BJ (cell line): Measurements from ENCODE around the gene ARMC8. TPM values are rescaled to one million over a fixed set of nuclear protein-coding genes. Genes with fewer than 3 reads are reported as not detected.

ENCODE experiments used
- CTCF ChIA-PET: fragments of 350-600 bp; formaldehyde crosslinking; extraction: SDS; loops from one replicate; lab custom pipeline; 2021; ENCODE audit warnings: antibody characterized with exemption, inconsistent platforms; lab: Yijun Ruan, JAX
- POLR2A ChIA-PET: fragments of 300-600 bp; sonication (Branson Sonifier 250); formaldehyde crosslinking; extraction: SDS; loops from one replicate; lab custom pipeline; 2021; ENCODE audit warnings: antibody characterized with exemption; lab: Charles Lee
- DNase-seq: peaks from one replicate; pipeline ENCODE4 v3.0.0-alpha.2; 2011; ENCODE audit warnings: low read depth
- H3K27me3 ChIP-seq: 2 replicates; pipeline ENCODE4 v1.6.0; 2011; ENCODE audit warnings: low read length; ENCODE audit not compliant: control insufficient read depth, insufficient read depth
- H3K36me3 ChIP-seq: 2 replicates; pipeline ENCODE4 v1.5.1; 2011; ENCODE audit warnings: low read length; ENCODE audit not compliant: control insufficient read depth, insufficient read depth
- H3K4me3 ChIP-seq: 2 replicates; pipeline ENCODE4 v1.5.1; 2011; ENCODE audit warnings: low read depth, mild to moderate bottlenecking, control low read depth, low read length
- polyA plus RNA-seq: library from polyadenylated mRNA; depleted of rRNA; stranded (reverse); fragments of >200 nt; gene quantifications from 2 replicates; pipeline ENCODE4 v1.2.3, GENCODE V29; 2011
- TF ChIP-seq, protein P1 (sequence below): IDR thresholded peaks from 2 replicates; pipeline ENCODE4 v1.5.1; 2011; ENCODE audit warnings: low read depth, mild to moderate bottlenecking, control low read depth, inconsistent platforms, low read length, moderate library complexity; ENCODE audit not compliant: insufficient read depth

The ARMC8 gene
- polyA plus RNA-seq, 1 experiment = 52.7 TPM

DNA sequence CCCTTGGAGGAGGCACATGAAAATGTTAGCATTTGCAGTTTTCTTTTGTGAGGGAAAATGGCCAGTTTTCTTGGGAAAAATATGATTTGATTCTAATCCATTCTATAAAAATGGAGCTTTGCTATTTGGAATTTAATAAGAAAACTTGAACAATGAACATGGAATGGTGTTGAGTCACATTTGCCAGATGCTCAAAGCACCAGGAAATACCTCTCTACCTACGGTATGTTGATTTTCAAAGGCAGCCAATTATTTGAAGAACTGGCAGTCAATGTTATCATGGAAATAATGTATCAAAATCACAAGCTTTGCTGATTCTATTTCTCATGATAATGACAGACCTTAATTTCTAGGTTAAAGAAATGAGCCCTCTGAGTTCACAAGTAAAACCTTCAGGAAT lies 127.7 kb downstream of the ARMC8 start:
- Histone ChIP-seq H3K4me3 (no peak overlapping the region), H3K27me3 (no peaks in the 10 kb centered on the region), H3K36me3 (no peaks in the 10 kb centered on the region)
- CTCF ChIA-PET = interaction anchor here (0.6 to 3.3 kb wide), 6 partner anchors 11 to 601 kb away, joined by 3 to 11 read pairs (median 3); no protein-coding TSS in a partner anchor
- POLR2A ChIA-PET = no interaction called here
- TF ChIP-seq, protein P1, sequence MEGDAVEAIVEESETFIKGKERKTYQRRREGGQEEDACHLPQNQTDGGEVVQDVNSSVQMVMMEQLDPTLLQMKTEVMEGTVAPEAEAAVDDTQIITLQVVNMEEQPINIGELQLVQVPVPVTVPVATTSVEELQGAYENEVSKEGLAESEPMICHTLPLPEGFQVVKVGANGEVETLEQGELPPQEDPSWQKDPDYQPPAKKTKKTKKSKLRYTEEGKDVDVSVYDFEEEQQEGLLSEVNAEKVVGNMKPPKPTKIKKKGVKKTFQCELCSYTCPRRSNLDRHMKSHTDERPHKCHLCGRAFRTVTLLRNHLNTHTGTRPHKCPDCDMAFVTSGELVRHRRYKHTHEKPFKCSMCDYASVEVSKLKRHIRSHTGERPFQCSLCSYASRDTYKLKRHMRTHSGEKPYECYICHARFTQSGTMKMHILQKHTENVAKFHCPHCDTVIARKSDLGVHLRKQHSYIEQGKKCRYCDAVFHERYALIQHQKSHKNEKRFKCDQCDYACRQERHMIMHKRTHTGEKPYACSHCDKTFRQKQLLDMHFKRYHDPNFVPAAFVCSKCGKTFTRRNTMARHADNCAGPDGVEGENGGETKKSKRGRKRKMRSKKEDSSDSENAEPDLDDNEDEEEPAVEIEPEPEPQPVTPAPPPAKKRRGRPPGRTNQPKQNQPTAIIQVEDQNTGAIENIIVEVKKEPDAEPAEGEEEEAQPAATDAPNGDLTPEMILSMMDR = no peak
- DNase-seq = no peak

DNA sequence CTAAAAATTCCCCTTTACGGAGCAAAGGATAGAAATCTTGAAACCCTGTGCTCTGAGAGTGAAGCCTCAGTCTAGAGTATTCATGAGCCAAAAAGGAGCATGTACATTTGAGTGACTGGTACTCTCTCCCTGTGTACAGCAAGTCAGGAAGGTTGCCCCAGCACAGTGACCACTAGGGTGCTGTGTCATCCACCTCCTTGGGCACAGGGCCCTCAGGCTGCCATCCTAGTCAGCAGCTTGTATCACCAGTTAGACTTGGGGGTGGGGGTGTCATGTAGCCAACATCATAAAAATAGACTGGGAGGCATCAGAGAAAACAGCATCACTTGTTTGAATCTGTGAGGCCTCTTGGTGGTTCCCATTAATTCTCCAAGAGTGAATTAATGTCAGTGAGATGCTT lies 130.6 kb downstream of the ARMC8 start:
- Histone ChIP-seq H3K27me3 (peaks cover 2% of the 10 kb centered on the region; the same call in 1 of the 2 replicates), H3K4me3 (no peak overlapping the region), H3K36me3 (no peaks in the 10 kb centered on the region)
- TF ChIP-seq, protein P1 = no peak
- no peak for DNase-seq
- CTCF ChIA-PET = interaction anchor here (0.8 to 1.0 kb wide), 2 partner anchors 8 to 100 kb away, joined by 3 to 4 read pairs; no protein-coding TSS in a partner anchor
- POLR2A ChIA-PET = no interaction called here

DNA sequence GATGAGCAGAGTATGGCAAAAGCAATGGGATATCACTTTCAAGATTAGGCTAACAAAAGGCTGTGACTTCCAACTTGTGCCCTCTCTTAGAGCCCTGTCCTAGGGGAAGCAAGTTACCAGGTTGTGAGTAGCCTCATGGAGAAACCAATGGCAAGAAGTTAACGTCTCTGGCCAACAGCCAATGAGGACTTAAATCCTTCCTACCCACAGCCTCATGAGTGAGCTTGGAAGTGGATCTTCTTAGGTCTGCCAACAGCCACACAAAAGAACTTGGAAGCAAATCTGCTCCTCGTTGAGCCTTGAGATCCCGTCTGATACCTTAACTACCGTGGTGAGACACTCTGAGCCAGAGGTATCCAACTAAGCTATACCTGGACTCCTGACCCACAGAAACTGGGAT lies 136.9 kb downstream of the ARMC8 start:
- no peak for DNase-seq
- CTCF ChIA-PET = interaction anchor here (1.1 to 1.5 kb wide), 2 partner anchors 94 to 591 kb away, joined by 3 read pairs; no protein-coding TSS in a partner anchor
- H3K36me3 ChIP-seq = no peaks in the 10 kb centered on the region
- POLR2A ChIA-PET = no interaction called here
- TF ChIP-seq, protein P1 = no peak
- peaks cover 3% of the 10 kb centered on the region; the same call in 1 of the 2 replicates for H3K27me3 ChIP-seq
- no peak overlapping the region for H3K4me3 ChIP-seq

DNA sequence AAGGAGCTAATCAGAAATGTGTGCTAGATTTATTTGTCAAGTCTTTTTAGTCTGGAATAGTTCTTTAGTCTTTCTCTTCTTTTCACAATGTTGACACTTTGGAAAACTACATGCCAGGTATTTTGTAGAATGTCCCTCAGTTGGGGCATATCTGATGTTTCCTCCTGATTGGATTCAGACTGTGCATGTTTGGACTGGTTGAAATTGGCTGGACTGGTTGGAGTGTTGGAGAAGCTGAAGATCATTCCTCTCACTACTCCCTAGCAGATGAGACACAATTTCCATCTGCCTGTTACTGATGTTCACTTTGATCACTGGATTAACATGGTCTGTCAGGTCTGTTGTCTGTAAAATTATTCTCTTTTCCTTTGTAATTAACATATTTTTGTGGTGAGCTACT lies 138.9 kb downstream of the ARMC8 start:
- DNase-seq = no peak
- ChIA-PET POLR2A (no interaction called here), CTCF (interaction anchor here (1.0 to 1.4 kb wide), 3 partner anchors 9 to 44 kb away, joined by 3 read pairs; no protein-coding TSS in a partner anchor)
- no peak overlapping the region for H3K4me3 ChIP-seq
- H3K27me3 ChIP-seq = peaks cover 3% of the 10 kb centered on the region; the same call in 1 of the 2 replicates
- TF ChIP-seq, protein P1 = no peak
- no peaks in the 10 kb centered on the region for H3K36me3 ChIP-seq

DNA sequence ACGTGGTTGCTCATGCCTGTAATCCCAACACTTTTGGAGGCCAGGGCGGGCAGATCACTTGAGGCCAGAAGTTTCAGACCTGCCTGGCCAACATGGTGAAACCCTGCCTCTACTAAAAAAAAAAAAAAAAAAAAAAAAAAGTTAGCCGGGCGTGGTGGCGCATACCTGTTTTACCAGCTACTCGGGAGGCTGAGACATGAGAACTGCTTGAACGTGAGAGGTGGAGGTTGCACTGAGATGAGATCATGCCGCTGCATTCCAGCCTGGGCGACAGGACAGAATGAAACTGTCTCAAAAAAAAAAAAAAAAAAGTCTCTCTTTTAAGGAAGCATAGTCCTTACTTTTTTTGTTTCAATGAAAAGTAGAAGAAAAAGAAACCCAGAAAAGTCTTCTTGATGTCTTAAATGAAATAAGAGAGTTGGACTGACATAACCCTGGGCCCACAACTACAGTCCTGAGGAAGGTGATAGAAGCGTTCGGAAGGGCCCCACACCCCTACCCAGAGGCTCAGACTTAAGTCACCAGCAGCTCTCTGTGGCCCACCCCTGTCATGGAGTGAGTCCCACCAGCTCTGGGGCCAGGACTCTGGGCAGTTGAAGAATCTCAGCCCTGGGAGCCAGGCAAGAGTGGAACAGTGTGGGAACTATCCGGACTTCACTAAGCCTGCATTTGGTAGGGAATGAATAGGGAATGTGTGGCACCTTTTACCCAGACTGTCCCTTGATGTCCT lies 139.9 kb downstream of the ARMC8 start:
- Histone ChIP-seq H3K4me3 (no peak overlapping the region), H3K27me3 (peaks cover 1% of the 10 kb centered on the region; the same call in 1 of the 2 replicates), H3K36me3 (no peaks in the 10 kb centered on the region)
- TF ChIP-seq, protein P1 = no peak
- DNase-seq = no peak
- POLR2A ChIA-PET = no interaction called here
- CTCF ChIA-PET = interaction anchor here (1.2 to 2.1 kb wide), 3 partner anchors 9 to 589 kb away, joined by 3 to 11 read pairs (median 10); no protein-coding TSS in a partner anchor
